IPS-20b (cell line): ENCODE measurements around the gene TEAD3.
"Not testable (repeated sequence)": the region's sequence is repeated elsewhere in the genome, so short reads cannot be mapped to it uniquely, and the experiment has no call there.

Experiments used
- H3K27ac ChIP-seq: one replicate; pipeline ENCODE4 v1.5.1; 2013; ENCODE audit warnings: low read length
- H3K27me3 ChIP-seq: 2 replicates; pipeline ENCODE4 v1.6.1; 2013; ENCODE audit warnings: mild to moderate bottlenecking, low read length, inconsistent platforms; ENCODE audit not compliant: insufficient read depth
- H3K36me3 ChIP-seq: 2 replicates; pipeline ENCODE4 v1.6.1; 2013; ENCODE audit warnings: low read depth, mild to moderate bottlenecking, inconsistent platforms, low read length, moderate library complexity; ENCODE audit not compliant: insufficient read depth
- H3K4me1 ChIP-seq: 2 replicates; pipeline ENCODE4 v1.6.1; 2013; ENCODE audit warnings: mild to moderate bottlenecking, control low read depth, inconsistent platforms, low read length, moderate library complexity; ENCODE audit not compliant: insufficient read depth
- H3K4me3 ChIP-seq: 2 replicates; pipeline ENCODE4 v1.5.1; 2013; ENCODE audit warnings: mild to moderate bottlenecking, low read length, inconsistent platforms
- H3K9ac ChIP-seq: 2 replicates; pipeline ENCODE4 v1.6.1; 2013; ENCODE audit warnings: low read depth, mild to moderate bottlenecking, inconsistent platforms, low read length, moderate library complexity
- H3K9me3 ChIP-seq: 2 replicates; pipeline ENCODE4 v1.6.1; 2013; ENCODE audit warnings: mild to moderate bottlenecking, low read depth, low read length, inconsistent platforms; ENCODE audit not compliant: insufficient read depth

Gene TEAD3

GRCh38 chr6:35522660-35523658 is 26.1 kb upstream of the TEAD3 start:
- no peaks in the 10 kb centered on the region for H3K36me3 ChIP-seq

GRCh38 chr6:35522151-35522550 is 25.3 kb upstream of the TEAD3 start:
- H3K9me3 ChIP-seq = no peaks in the 10 kb centered on the region
- no peak overlapping the region for H3K4me3 ChIP-seq
- peak overlapping the region; percentile 4; the same call in 1 of the 2 replicates for H3K9ac ChIP-seq
- no peak overlapping the region for H3K27ac ChIP-seq
- H3K4me1 ChIP-seq = peaks cover 4% of the 10 kb centered on the region; the same call in 1 of the 2 replicates
- H3K27me3 ChIP-seq = no peaks in the 10 kb centered on the region
- no peaks in the 10 kb centered on the region for H3K36me3 ChIP-seq

More at GRCh38 chr6:35522660-35523658, 26.1 kb upstream of the TEAD3 start:
- Histone ChIP-seq H3K27ac (no peak overlapping the region), H3K27me3 (no peaks in the 10 kb centered on the region), H3K9me3 (no peaks in the 10 kb centered on the region), H3K9ac (peak overlapping the region; percentile 4; the same call in 1 of the 2 replicates), H3K4me1 (peaks cover 4% of the 10 kb centered on the region; the same call in 1 of the 2 replicates), H3K4me3 (no peak overlapping the region; the same call in 1 of the 2 replicates)

- Histone ChIP-seq H3K27me3 (no peaks in the 10 kb centered on the region), H3K4me1 (peaks cover 4% of the 10 kb centered on the region; the same call in 1 of the 2 replicates), H3K9me3 (no peaks in the 10 kb centered on the region), H3K27ac (no peak overlapping the region), H3K36me3 (no peaks in the 10 kb centered on the region), H3K4me3 (no peak overlapping the region), H3K9ac (no peak overlapping the region)
These were observed 24.4 kb upstream of the TEAD3 start for GRCh38 chr6:35521235-35521634.

GRCh38 chr6:35519313-35520015 is 22.6 kb upstream of the TEAD3 start:
- Histone ChIP-seq H3K27ac (no peak overlapping the region), H3K4me1 (peaks cover 4% of the 10 kb centered on the region; the same call in 1 of the 2 replicates), H3K9ac (no peak overlapping the region), H3K36me3 (no peaks in the 10 kb centered on the region), H3K27me3 (no peaks in the 10 kb centered on the region), H3K4me3 (no peak overlapping the region), H3K9me3 (no peaks in the 10 kb centered on the region)

- Histone ChIP-seq H3K36me3 (no peaks in the 10 kb centered on the region), H3K9me3 (no peaks in the 10 kb centered on the region), H3K27me3 (no peaks in the 10 kb centered on the region), H3K4me1 (peaks cover 4% of the 10 kb centered on the region; the same call in 1 of the 2 replicates), H3K27ac (no peak overlapping the region), H3K4me3 (no peak overlapping the region), H3K9ac (no peak overlapping the region)
These were observed 21.9 kb upstream of the TEAD3 start for GRCh38 chr6:35518566-35519312.

- not testable (repeated sequence) for H3K36me3 ChIP-seq
These were observed 21.1 kb upstream of the TEAD3 start for GRCh38 chr6:35517978-35518377.

GRCh38 chr6:35516712-35517111 is 19.8 kb upstream of the TEAD3 start:
- Histone ChIP-seq H3K27ac (no peak overlapping the region), H3K27me3 (peaks cover under 1% of the 10 kb centered on the region; the same call in 1 of the 2 replicates)

More at GRCh38 chr6:35517978-35518377, 21.1 kb upstream of the TEAD3 start:
- H3K9me3 ChIP-seq, H3K4me1 ChIP-seq, H3K27ac ChIP-seq, H3K4me3 ChIP-seq, H3K9ac ChIP-seq, H3K27me3 ChIP-seq: not testable (repeated sequence)

GRCh38 chr6:35515939-35516338 is 19.1 kb upstream of the TEAD3 start:
- H3K9me3 ChIP-seq, H3K27ac ChIP-seq, H3K36me3 ChIP-seq, H3K4me1 ChIP-seq, H3K4me3 ChIP-seq, H3K9ac ChIP-seq, H3K27me3 ChIP-seq: not testable (repeated sequence)

More at GRCh38 chr6:35516712-35517111, 19.8 kb upstream of the TEAD3 start:
- Histone ChIP-seq H3K36me3 (no peaks in the 10 kb centered on the region), H3K9me3 (no peaks in the 10 kb centered on the region), H3K4me1 (peaks cover 4% of the 10 kb centered on the region), H3K4me3 (no peak overlapping the region), H3K9ac (no peak overlapping the region)

- Histone ChIP-seq H3K9me3 (no peaks in the 10 kb centered on the region), H3K27me3 (peaks cover 16% of the 10 kb centered on the region), H3K27ac (no peak overlapping the region), H3K4me1 (peaks cover 7% of the 10 kb centered on the region), H3K4me3 (no peak overlapping the region), H3K9ac (no peak overlapping the region), H3K36me3 (no peaks in the 10 kb centered on the region)
These were observed 17.7 kb upstream of the TEAD3 start for GRCh38 chr6:35514587-35514986.

GRCh38 chr6:35512740-35513139 is 15.9 kb upstream of the TEAD3 start, which contains the start of gene TULP1:
Gene TULP1, minus strand, starts transcription at chr6:35512896. Its CDS starts 38 bp downstream, at chr6:35512858.
- Histone ChIP-seq H3K36me3 (no peaks in the 10 kb centered on the region), H3K9me3 (no peaks in the 10 kb centered on the region), H3K9ac (peak within 1 kb of the TSS; percentile 46; the same call in 1 of the 2 replicates), H3K4me1 (peaks cover 13% of the 10 kb centered on the region; the same call in 1 of the 2 replicates), H3K4me3 (peak within 1 kb of the TSS; percentile 53; the same call in 1 of the 2 replicates), H3K27ac (no peak within 1 kb of the TSS), H3K27me3 (peaks cover 16% of the 10 kb centered on the region)

- no peaks in the 10 kb centered on the region for H3K36me3 ChIP-seq
- peak overlapping the region; percentile 53; the same call in 1 of the 2 replicates for H3K4me3 ChIP-seq
- no peak overlapping the region for H3K27ac ChIP-seq
- no peaks in the 10 kb centered on the region for H3K9me3 ChIP-seq
- H3K4me1 ChIP-seq = peaks cover 13% of the 10 kb centered on the region; the same call in 1 of the 2 replicates
- no peak overlapping the region for H3K9ac ChIP-seq
- H3K27me3 ChIP-seq = peaks cover 16% of the 10 kb centered on the region
These were observed 15.1 kb upstream of the TEAD3 start for GRCh38 chr6:35512006-35512405.
